ENCODE results near the gene GIGYF2. TPM values are rescaled to one million over a fixed set of nuclear protein-coding genes. Genes with fewer than 3 reads are reported as not detected.

The GIGYF2 gene
- total RNA-seq, 2 donors from 2014 or later: 61.3 to 106 TPM

DNA sequence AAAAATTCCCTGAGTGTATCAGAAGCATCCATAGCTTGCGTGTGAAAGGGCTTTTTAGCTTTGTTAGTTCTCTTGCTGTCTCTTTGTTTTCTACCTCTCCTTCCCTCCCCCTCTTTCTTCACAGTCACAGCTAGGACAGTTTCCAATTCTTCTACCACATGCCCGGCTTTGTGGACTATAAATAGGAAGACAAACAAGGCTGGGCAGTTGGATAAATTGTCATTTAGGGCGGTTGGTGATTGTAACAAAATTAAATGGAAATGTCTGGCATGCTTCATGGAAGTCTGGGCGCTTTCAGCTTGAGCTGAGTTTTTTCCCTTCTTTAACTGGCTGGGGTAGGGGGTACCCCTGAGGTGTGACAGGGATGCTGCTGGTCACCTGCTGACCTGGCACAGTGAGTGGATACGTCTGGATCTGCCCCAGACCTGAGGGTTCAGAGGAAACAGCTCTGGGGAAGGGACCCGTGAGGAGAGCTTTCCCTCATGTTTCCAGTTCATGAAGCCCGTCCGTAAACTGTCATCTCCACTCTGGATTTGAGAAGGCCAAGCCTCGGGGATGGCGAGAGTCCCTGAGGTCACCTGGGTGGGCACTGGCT lies 29.0 kb upstream of the GIGYF2 start:
- no peaks in the 10 kb centered on the region for H3K36me3 ChIP-seq
- WGBS: 62% methylated on average over 10 of the region's 10 CpGs
- no peaks in the 10 kb centered on the region for H3K4me1 ChIP-seq (replicated peaks)
- no peak overlapping the region for H3K4me3 ChIP-seq
- intact Hi-C loops (cut with DNase I): no loop called here
- peak overlapping the region; percentile 84 to 88 for H3K27ac ChIP-seq
- no peaks in the 10 kb centered on the region for H3K9me3 ChIP-seq
- TF ChIP-seq, protein P1, sequence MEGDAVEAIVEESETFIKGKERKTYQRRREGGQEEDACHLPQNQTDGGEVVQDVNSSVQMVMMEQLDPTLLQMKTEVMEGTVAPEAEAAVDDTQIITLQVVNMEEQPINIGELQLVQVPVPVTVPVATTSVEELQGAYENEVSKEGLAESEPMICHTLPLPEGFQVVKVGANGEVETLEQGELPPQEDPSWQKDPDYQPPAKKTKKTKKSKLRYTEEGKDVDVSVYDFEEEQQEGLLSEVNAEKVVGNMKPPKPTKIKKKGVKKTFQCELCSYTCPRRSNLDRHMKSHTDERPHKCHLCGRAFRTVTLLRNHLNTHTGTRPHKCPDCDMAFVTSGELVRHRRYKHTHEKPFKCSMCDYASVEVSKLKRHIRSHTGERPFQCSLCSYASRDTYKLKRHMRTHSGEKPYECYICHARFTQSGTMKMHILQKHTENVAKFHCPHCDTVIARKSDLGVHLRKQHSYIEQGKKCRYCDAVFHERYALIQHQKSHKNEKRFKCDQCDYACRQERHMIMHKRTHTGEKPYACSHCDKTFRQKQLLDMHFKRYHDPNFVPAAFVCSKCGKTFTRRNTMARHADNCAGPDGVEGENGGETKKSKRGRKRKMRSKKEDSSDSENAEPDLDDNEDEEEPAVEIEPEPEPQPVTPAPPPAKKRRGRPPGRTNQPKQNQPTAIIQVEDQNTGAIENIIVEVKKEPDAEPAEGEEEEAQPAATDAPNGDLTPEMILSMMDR (IDR thresholded peaks at IDR 0.05): peak in 1 of 4 experiments; percentile 16
- TF ChIP-seq POLR2A (IDR thresholded peaks at IDR 0.05) (no peak), POLR2AphosphoS5 (IDR thresholded peaks at IDR 0.05) (peak; percentile 97)
- peak; percentile 79 for DNase-seq (ENCODE audit: low spot score)
- no peaks in the 10 kb centered on the region for H3K27me3 ChIP-seq (replicated peaks; ENCODE audit: insufficient read depth)

DNA sequence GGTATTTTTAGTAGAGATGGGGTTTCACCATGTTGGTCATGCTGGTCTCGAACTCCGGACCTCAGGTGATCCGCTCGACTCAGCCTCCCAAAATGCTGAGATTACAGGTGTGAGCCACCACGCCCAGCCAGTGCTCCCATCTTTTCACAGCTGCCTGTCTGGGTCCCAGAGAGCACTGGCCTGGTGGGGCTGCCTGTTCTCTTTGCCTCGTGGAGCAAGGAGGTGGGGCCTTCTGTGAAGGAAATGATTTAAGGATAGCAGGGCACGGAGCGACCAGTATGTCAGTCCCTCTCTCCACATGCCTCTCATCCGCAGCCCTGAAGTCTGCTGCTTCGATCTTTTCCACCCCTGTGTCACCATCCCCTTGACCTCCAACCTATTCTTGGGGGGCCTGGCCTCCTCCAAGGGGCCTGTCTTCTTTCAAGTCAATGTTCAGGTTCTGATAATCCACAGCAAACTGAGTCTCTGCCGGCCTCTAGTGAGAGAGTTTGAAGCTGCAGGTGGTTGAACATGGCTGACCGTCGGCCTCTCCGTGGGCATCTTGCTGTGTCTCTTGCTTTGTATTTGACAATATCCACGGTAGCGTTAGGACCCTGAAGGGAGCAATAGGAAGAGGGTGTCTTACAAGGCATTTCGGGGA lies 28.2 kb upstream of the GIGYF2 start:
- no peak for TF ChIP-seq POLR2A (IDR thresholded peaks at IDR 0.05)
- TF ChIP-seq, protein P1 (IDR thresholded peaks at IDR 0.05): peak in 3 of 4 experiments; percentile 24 to 40 (median 27)
- TF ChIP-seq POLR2AphosphoS5 (IDR thresholded peaks at IDR 0.05): no peak
- no peaks in the 10 kb centered on the region for H3K4me1 ChIP-seq (replicated peaks)
- WGBS: 76% methylated on average over 17 of the region's 17 CpGs
- H3K27me3 ChIP-seq (replicated peaks; ENCODE audit: insufficient read depth): no peaks in the 10 kb centered on the region
- intact Hi-C loops (cut with DNase I): no loop called here
- H3K9me3 ChIP-seq: no peaks in the 10 kb centered on the region
- H3K4me3 ChIP-seq: no peak overlapping the region
- H3K27ac ChIP-seq: peak overlapping the region; percentile 84 to 88
- DNase-seq (ENCODE audit: low spot score): peak; percentile 39
- no peaks in the 10 kb centered on the region for H3K36me3 ChIP-seq

DNA sequence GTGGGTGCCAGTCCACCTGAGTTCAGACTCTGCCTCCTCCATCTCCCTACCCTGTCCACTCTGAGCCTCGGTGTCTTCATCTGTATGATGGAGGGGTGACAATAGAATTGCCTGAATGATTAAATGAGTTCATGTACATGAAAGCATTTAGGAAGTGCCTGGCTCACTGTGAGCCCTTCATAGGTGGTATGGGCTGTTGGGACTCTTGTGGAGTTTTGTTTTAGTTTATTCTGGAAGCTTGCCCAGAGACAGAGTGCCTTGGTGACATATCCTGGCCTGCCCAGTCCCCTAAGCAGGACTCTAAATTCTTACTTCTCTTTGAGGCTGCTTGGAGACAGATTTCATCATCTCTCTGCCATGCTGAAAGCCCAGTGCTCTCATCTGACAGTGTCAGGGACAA lies 24.5 kb upstream of the GIGYF2 start:
- WGBS: 46% methylated on average over 1 of the region's 1 CpG
- intact Hi-C loops (cut with DNase I): no loop called here
- Histone ChIP-seq H3K9me3 (no peaks in the 10 kb centered on the region), H3K4me3 (no peak overlapping the region), H3K4me1 (replicated peaks) (no peaks in the 10 kb centered on the region), H3K27ac (no peak overlapping the region), H3K36me3 (no peaks in the 10 kb centered on the region), H3K27me3 (replicated peaks; ENCODE audit: insufficient read depth) (no peaks in the 10 kb centered on the region)
- TF ChIP-seq, protein P1 (IDR thresholded peaks at IDR 0.05): no peak
- TF ChIP-seq POLR2A (IDR thresholded peaks at IDR 0.05) (no peak), POLR2AphosphoS5 (IDR thresholded peaks at IDR 0.05) (peak; percentile 10)
- peak; percentile 26 for DNase-seq (ENCODE audit: low spot score)

DNA sequence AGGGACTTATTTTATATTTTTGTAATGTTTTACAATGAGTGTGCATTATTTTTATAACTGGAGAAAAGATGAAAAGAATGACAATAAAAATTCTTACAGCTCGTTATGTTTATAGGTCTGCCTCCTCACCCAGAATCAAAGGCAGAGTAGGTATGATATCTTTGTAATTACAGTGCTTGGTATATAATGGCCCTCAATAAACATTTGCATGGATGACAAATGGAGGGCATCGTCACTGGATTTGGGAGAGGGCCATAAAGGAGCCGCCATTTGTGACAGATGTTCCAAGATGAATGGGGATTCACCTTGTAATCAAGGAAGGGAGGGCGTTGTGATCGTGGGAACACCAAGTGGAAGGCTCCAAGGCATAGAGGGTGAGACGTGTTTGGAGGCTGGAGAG lies 22.6 kb upstream of the GIGYF2 start:
- intact Hi-C loops (cut with DNase I): no loop called here
- H3K4me3 ChIP-seq: no peak overlapping the region
- no peak overlapping the region for H3K27ac ChIP-seq
- no peaks in the 10 kb centered on the region for H3K27me3 ChIP-seq (replicated peaks; ENCODE audit: insufficient read depth)
- H3K4me1 ChIP-seq (replicated peaks): no peaks in the 10 kb centered on the region
- H3K36me3 ChIP-seq: no peaks in the 10 kb centered on the region
- TF ChIP-seq POLR2AphosphoS5 (IDR thresholded peaks at IDR 0.05) (no peak), POLR2A (IDR thresholded peaks at IDR 0.05) (no peak)
- TF ChIP-seq, protein P1 (IDR thresholded peaks at IDR 0.05): no peak
- WGBS: 54% methylated on average over 6 of the region's 6 CpGs
- no peaks in the 10 kb centered on the region for H3K9me3 ChIP-seq
- DNase-seq (ENCODE audit: low spot score): no peak

DNA sequence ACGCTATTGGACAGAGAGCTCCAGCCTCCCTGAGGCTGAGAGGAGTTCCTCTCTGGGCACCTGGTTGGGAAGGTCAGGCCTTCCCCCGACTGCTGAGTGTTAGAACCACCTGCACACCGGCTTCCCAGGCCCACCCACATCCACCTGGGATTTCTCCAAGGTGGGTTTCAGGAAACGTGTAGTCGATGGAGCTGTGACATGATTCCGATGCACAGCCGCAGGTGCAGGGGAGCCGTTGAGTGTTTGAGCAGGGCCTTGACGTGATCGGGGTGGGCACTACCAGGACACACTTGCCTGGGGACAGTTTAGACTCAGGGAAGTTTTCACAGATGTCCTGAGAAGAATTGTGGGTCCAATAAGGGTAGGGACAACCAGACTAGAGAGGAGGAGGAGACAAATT lies 21.8 kb upstream of the GIGYF2 start:
- TF ChIP-seq POLR2AphosphoS5 (IDR thresholded peaks at IDR 0.05) (no peak), POLR2A (IDR thresholded peaks at IDR 0.05) (no peak)
- TF ChIP-seq, protein P1 (IDR thresholded peaks at IDR 0.05): no peak
- WGBS: 95% methylated on average over 10 of the region's 10 CpGs
- no peak overlapping the region for H3K27ac ChIP-seq

More for the DNA sequence above, 21.8 kb upstream of the GIGYF2 start:
- DNase-seq (ENCODE audit: low spot score): no peak
- intact Hi-C loops (cut with DNase I): no loop called here
- no peaks in the 10 kb centered on the region for H3K9me3 ChIP-seq
- H3K4me1 ChIP-seq (replicated peaks): no peaks in the 10 kb centered on the region
- no peaks in the 10 kb centered on the region for H3K27me3 ChIP-seq (replicated peaks; ENCODE audit: insufficient read depth)
- no peaks in the 10 kb centered on the region for H3K36me3 ChIP-seq
- H3K4me3 ChIP-seq: no peak overlapping the region

Data from prostate gland (tissue), 2 donors.